Measurements from ENCODE around the gene VSNL1. TPM values are rescaled to one million over a fixed set of nuclear protein-coding genes. Genes with fewer than 3 reads are reported as not detected.

The VSNL1 gene
- total RNA-seq, 1 donor from 2014 or later: not detected

DNA sequence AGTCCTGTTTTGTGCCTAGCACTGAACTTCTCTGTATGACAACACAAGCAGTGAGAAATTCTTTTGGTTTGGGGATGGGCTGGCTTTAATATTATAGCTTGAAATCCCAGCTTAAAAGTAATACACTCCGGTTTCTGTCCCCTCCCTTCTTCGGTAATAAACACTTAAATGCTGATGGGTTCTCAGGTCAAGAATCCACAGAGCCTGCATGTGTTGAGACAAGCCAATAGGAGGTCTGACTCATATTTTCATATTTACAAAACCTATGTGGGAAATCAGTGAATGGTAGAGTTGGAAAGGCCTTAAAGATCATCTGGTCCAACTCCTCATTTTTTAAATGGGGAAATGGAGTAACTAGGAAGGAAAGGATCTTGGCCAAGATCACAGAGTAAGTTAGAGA lies 47.5 kb downstream of the VSNL1 start:
- H3K9me3 Mint-ChIP-seq (ENCODE audit: low read depth): no peaks in the 10 kb centered on the region
- no peak for DNase-seq (ENCODE audit: low spot score)
- peaks cover 25% of the 10 kb centered on the region for H3K27me3 Mint-ChIP-seq (ENCODE audit: low read depth)
- TF ChIP-seq CTCF (IDR thresholded peaks at IDR 0.05): no peak
- H3K4me1 Mint-ChIP-seq (ENCODE audit: low read depth): no peaks in the 10 kb centered on the region
- no peaks in the 10 kb centered on the region for H3K36me3 Mint-ChIP-seq (ENCODE audit: low read depth)
- no peak overlapping the region for H3K4me3 Mint-ChIP-seq (ENCODE audit: unreplicated experiment)
- H3K27ac Mint-ChIP-seq (ENCODE audit: unreplicated experiment): no peak overlapping the region

GRCh38 chr2:17589406-17590035 lies 49.0 kb downstream of the VSNL1 start:
- Mint-ChIP-seq H3K27ac (ENCODE audit: unreplicated experiment) (no peak overlapping the region), H3K4me1 (ENCODE audit: low read depth) (peaks cover 1% of the 10 kb centered on the region), H3K9me3 (ENCODE audit: low read depth) (no peaks in the 10 kb centered on the region), H3K27me3 (ENCODE audit: low read depth) (peaks cover 23% of the 10 kb centered on the region), H3K36me3 (ENCODE audit: low read depth) (no peaks in the 10 kb centered on the region), H3K4me3 (ENCODE audit: unreplicated experiment) (no peak overlapping the region)
- TF ChIP-seq CTCF (IDR thresholded peaks at IDR 0.05): no peak
- DNase-seq (ENCODE audit: low spot score): no peak

DNA sequence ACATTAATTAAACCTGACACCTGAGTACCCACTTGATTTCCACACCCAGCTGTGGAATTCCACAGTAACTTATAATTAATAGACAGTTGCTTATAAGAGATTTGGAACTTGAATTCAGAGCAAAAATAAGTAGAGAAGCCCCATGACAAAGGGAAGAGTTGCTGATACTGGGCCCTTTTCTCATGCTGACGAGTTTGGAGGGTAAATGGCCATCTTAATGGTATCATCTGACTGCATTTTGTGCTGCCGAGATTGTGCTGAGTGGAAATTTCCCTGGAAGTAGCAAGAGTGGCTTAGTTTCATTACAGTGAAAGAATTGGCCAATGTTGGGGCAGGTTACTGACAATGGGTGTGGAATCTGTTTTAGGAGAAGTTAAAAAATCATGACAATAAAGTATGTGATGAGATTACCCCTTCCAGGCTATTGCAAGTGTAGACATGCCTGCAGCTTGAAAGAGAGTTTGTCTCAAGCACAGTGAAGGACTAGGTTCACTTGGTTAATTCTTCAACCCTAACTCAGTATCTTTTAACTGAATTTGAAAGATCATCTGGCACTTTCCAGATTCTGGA lies 49.9 kb downstream of the VSNL1 start:
- H3K4me3 Mint-ChIP-seq (ENCODE audit: unreplicated experiment): no peak overlapping the region
- H3K27ac Mint-ChIP-seq (ENCODE audit: unreplicated experiment): no peak overlapping the region
- DNase-seq (ENCODE audit: low spot score): no peak
- H3K4me1 Mint-ChIP-seq (ENCODE audit: low read depth): peaks cover 6% of the 10 kb centered on the region
- peaks cover 26% of the 10 kb centered on the region for H3K27me3 Mint-ChIP-seq (ENCODE audit: low read depth)
- H3K36me3 Mint-ChIP-seq (ENCODE audit: low read depth): no peaks in the 10 kb centered on the region
- no peaks in the 10 kb centered on the region for H3K9me3 Mint-ChIP-seq (ENCODE audit: low read depth)
- TF ChIP-seq CTCF (IDR thresholded peaks at IDR 0.05): no peak

DNA sequence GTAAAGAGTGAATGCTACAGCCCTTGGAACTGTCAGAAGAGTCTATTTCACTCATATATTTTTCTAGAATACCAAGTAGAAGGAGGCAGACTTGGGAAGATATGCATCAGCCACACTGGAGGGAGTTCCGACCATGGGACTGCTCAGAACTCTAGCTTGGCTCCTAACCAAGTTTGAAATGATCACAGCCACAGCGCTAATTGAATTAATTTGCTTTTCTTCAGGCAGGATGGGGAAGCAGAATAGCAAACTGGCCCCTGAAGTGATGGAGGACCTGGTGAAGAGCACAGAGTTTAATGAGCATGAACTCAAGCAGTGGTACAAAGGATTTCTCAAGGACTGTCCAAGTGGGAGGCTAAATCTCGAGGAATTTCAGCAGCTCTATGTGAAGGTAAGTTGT lies 51.4 kb downstream of the VSNL1 start:
- Mint-ChIP-seq H3K36me3 (ENCODE audit: low read depth) (no peaks in the 10 kb centered on the region), H3K27ac (ENCODE audit: unreplicated experiment) (no peak overlapping the region), H3K9me3 (ENCODE audit: low read depth) (no peaks in the 10 kb centered on the region), H3K27me3 (ENCODE audit: low read depth) (peaks cover 21% of the 10 kb centered on the region), H3K4me1 (ENCODE audit: low read depth) (peaks cover 6% of the 10 kb centered on the region), H3K4me3 (ENCODE audit: unreplicated experiment) (no peak overlapping the region)
- DNase-seq (ENCODE audit: low spot score): no peak
- no peak for TF ChIP-seq CTCF (IDR thresholded peaks at IDR 0.05)

GRCh38 chr2:17592731-17593409 lies 52.4 kb downstream of the VSNL1 start:
- no peak for TF ChIP-seq CTCF (IDR thresholded peaks at IDR 0.05)
- Mint-ChIP-seq H3K27ac (ENCODE audit: unreplicated experiment) (no peak overlapping the region), H3K4me1 (ENCODE audit: low read depth) (peaks cover 6% of the 10 kb centered on the region), H3K27me3 (ENCODE audit: low read depth) (peaks cover 18% of the 10 kb centered on the region), H3K36me3 (ENCODE audit: low read depth) (no peaks in the 10 kb centered on the region), H3K4me3 (ENCODE audit: unreplicated experiment) (no peak overlapping the region), H3K9me3 (ENCODE audit: low read depth) (no peaks in the 10 kb centered on the region)
- no peak for DNase-seq (ENCODE audit: low spot score)
